Stimulated activated naive CD8-positive, alpha-beta T cell treated with anti-CD3 and anti-CD28 coated beads, Interleukin-15, amount 100 ng/mL, for 72 hours (primary cell): ENCODE measurements around the gene KLHDC3.
A peak's percentile ranks its signal among the peaks of the same experiment; 100 is the strongest.

Source experiments
- ATAC-seq: fragments of 150-1000 bp; cut with Tn5 transposase; 2 replicates; pipeline ENCODE4 v1.10.0; 2021; ENCODE audit warnings: mild to moderate bottlenecking, moderate library complexity
- DNase-seq, 2 donors: peaks; one replicate each; pipeline ENCODE4 v3.0.0; 2021 to 2022
- H3K27ac Mint-ChIP-seq, 2 donors: one replicate each; pipeline ENCODE4 v1.8.0; 2022; ENCODE audit warnings: mild to moderate bottlenecking in 2 of 2, mixed read lengths in 2 of 2, moderate library complexity in 2 of 2
- H3K27me3 Mint-ChIP-seq: one replicate; pipeline ENCODE4 v1.8.0; 2022; ENCODE audit warnings: mixed read lengths
- H3K4me1 Mint-ChIP-seq: one replicate; pipeline ENCODE4 v1.8.0; 2022; ENCODE audit warnings: mild to moderate bottlenecking, mixed read lengths
- H3K4me3 Mint-ChIP-seq, 2 donors: one replicate each; pipeline ENCODE4 v1.8.0; 2022; ENCODE audit warnings: mild to moderate bottlenecking in 2 of 2, mixed read lengths in 2 of 2, moderate library complexity in 1 of 2
- H3K9me3 Mint-ChIP-seq, 2 donors: one replicate each; pipeline ENCODE4 v1.8.0; 2022; ENCODE audit warnings: mixed read lengths in 2 of 2

The KLHDC3 gene

GRCh38 chr6:43012364-43012763, 1.7 kb upstream of the KLHDC3 start:
- DNase-seq: no peak
- Mint-ChIP-seq H3K9me3 (no peaks in the 10 kb centered on the region), H3K4me3 (peak overlapping the region; percentile 93 to 97), H3K27me3 (no peaks in the 10 kb centered on the region), H3K4me1 (peaks cover 67% of the 10 kb centered on the region), H3K27ac (peak overlapping the region; percentile 12 to 77)
- no peak for ATAC-seq

DNA sequence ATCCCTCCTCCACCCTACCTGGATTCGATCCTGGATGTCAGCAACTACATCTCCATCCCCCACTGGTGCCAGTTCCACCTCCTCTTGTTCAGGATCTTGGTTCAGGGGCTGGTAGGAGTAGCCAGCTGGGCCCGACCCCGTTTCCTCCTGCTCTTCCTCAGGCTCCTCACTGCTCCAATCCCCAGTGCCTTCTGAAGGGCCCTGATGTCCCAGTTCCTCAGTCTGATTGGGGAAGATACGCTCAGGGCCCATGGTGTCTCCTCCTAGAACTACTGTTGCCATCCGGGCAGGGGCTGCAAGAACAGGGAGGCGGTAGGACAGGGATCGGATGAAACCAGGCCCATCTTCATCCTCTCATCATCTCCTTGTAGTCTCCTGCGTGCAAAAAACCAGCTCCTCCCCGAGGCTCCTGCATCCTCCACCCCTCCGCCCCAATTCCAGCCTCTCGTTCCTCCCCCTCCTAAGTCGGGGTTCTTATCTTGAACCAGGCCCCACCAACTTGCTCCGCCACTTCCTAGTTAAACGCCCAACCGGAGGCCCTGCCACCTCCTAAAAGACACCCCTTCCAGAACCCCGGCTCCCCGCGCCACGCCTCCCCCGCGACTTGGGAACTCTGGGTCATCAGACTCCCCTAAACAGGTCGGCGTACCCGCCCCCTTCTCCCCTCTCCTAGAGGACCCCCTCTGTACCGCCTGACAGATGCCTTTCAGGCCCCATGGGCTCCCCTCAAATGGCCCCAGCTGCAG, 779 bp upstream of the KLHDC3 start:
- H3K27me3 Mint-ChIP-seq: no peaks in the 10 kb centered on the region
- peaks cover 76% of the 10 kb centered on the region for H3K4me1 Mint-ChIP-seq
- H3K27ac Mint-ChIP-seq: peak overlapping the region; percentile 93 to 97
- peak overlapping the region; percentile 93 to 97 for H3K4me3 Mint-ChIP-seq
- ATAC-seq (no peak), DNase-seq (no peak)
- H3K9me3 Mint-ChIP-seq: no peaks in the 10 kb centered on the region

DNA sequence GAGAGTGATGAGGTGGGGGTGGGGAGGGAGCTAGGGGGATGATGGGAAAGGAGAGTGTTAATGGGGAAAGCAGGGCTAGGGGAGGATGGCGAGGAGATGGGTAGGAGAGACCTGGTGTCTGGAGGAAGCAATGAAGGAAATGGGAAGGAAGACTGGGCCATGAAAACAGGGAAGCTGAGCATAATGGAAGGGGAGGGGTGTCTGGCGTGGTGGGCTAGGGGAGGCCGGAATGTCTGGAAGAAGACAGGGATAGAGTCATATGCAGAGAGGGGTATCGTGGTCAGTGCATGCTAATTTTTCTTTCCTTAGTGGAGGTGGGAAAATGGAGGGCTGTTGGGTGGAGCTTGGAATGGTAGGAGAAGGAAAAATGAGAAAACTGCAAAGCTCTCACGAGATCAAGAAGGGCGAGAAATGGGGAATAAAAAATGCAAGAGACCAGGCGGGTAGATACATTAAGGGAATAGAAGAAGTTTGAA, 423 bp downstream of the KLHDC3 start:
- Mint-ChIP-seq H3K4me3 (peak overlapping the region; percentile 93 to 97), H3K4me1 (peaks cover 77% of the 10 kb centered on the region), H3K9me3 (no peaks in the 10 kb centered on the region), H3K27ac (peak overlapping the region; percentile 95 to 96), H3K27me3 (no peaks in the 10 kb centered on the region)
- no peak for DNase-seq
- ATAC-seq: no peak

- Mint-ChIP-seq H3K4me3 (peak overlapping the region; percentile 38 to 40), H3K27me3 (no peaks in the 10 kb centered on the region), H3K27ac (no peak overlapping the region), H3K9me3 (no peaks in the 10 kb centered on the region), H3K4me1 (peaks cover 78% of the 10 kb centered on the region)
- no peak for DNase-seq
- no peak for ATAC-seq
Measured at GRCh38 chr6:43016176-43016942, 2.3 kb downstream of the KLHDC3 start.

- DNase-seq (no peak), ATAC-seq (no peak)
- H3K27me3 Mint-ChIP-seq: no peaks in the 10 kb centered on the region
- no peaks in the 10 kb centered on the region for H3K9me3 Mint-ChIP-seq
- no peak overlapping the region for H3K4me3 Mint-ChIP-seq
- peaks cover 72% of the 10 kb centered on the region for H3K4me1 Mint-ChIP-seq
- H3K27ac Mint-ChIP-seq: no peak overlapping the region
Measured at GRCh38 chr6:43016943-43017334, 2.9 kb downstream of the KLHDC3 start.

- Mint-ChIP-seq H3K27ac (no peak overlapping the region), H3K27me3 (no peaks in the 10 kb centered on the region), H3K9me3 (no peaks in the 10 kb centered on the region), H3K4me1 (peaks cover 65% of the 10 kb centered on the region), H3K4me3 (no peak overlapping the region)
- DNase-seq: no peak
- ATAC-seq: no peak
Measured at GRCh38 chr6:43019152-43019551, 5.1 kb downstream of the KLHDC3 start.

DNA sequence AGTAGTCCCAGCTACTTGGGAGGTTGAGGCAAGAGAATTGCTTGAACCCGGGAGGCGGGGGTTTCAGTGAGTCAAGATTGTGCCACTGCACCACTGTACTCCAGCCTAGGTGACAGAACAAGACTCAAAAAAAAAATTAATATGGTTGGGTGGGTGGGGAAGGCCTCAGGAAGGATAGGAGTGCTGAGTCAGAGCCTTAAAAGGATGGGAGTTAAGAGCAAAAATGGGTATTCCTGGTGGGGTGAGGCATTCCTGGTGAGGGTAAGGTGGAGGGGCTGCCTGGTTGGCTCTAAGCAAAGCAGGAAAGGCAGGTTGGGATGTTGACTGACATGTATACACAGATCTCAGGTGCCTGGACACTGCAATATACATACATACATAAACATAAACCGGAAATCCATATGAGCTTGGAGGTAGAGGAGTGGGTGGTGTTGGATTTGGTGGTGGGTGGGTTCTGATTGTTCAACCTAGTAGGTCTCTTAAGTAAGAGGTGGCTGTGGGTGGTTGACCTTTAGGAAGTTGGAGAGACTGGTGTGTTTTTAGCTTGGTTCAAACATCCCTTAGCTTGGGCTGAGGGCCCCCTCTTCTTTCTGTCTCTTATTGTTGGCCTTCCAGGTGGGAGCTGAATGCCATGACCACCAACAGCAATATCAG, 6.1 kb downstream of the KLHDC3 start:
- peak overlapping the region in 1 of 2 donors; percentile 22 for H3K4me3 Mint-ChIP-seq
- H3K4me1 Mint-ChIP-seq: peaks cover 62% of the 10 kb centered on the region
- ATAC-seq: no peak
- H3K27ac Mint-ChIP-seq: peak overlapping the region in 1 of 2 donors; percentile 53
- no peaks in the 10 kb centered on the region for H3K9me3 Mint-ChIP-seq
- no peaks in the 10 kb centered on the region for H3K27me3 Mint-ChIP-seq
- DNase-seq: no peak

GRCh38 chr6:43020847-43021246, 6.8 kb downstream of the KLHDC3 start:
- Mint-ChIP-seq H3K4me3 (peak overlapping the region; percentile 84 to 93), H3K9me3 (no peaks in the 10 kb centered on the region), H3K27me3 (no peaks in the 10 kb centered on the region), H3K4me1 (peaks cover 60% of the 10 kb centered on the region), H3K27ac (peak overlapping the region in 1 of 2 donors; percentile 83)
- peak; percentile 11 for ATAC-seq
- DNase-seq: no peak

GRCh38 chr6:43021270-43022047, 7.4 kb downstream of the KLHDC3 start, which contains the start of gene RRP36:
Gene RRP36 (plus strand): TSS chr6:43021623. CDS start chr6:43021655, 32 bp downstream.
- Mint-ChIP-seq H3K27ac (peak within 1 kb of the TSS; percentile 86 to 89), H3K4me3 (peak within 1 kb of the TSS; percentile 93 to 95), H3K27me3 (no peaks in the 10 kb centered on the region), H3K9me3 (no peaks in the 10 kb centered on the region), H3K4me1 (peaks cover 54% of the 10 kb centered on the region)
- peak; percentile 85 for ATAC-seq
- peak; percentile 46 to 55 for DNase-seq

DNA sequence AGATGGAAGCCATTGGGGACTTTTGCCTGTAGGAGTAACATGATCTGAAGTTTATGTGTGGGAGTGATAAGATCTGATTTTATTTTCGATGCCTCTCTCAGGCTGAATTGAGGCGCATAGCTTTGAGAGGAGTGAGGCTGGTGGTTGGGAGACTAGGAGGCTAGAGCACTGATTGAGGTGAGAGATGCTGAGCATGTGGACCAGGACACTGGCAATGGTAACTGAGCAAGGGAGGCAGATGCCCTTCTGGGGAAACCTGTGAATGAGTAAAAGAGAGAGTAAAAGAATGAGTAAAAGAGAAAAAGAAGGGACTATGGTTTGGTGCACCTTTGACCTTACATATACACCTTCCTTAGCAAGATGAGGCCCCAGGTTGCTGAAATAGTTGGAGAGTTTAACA, 10.4 kb downstream of the KLHDC3 start:
- DNase-seq: no peak
- peak overlapping the region; percentile 4 to 80 for H3K27ac Mint-ChIP-seq
- no peaks in the 10 kb centered on the region for H3K27me3 Mint-ChIP-seq
- peak overlapping the region in 1 of 2 donors; percentile 34 for H3K4me3 Mint-ChIP-seq
- H3K4me1 Mint-ChIP-seq: peaks cover 34% of the 10 kb centered on the region
- ATAC-seq: no peak
- no peaks in the 10 kb centered on the region for H3K9me3 Mint-ChIP-seq

DNA sequence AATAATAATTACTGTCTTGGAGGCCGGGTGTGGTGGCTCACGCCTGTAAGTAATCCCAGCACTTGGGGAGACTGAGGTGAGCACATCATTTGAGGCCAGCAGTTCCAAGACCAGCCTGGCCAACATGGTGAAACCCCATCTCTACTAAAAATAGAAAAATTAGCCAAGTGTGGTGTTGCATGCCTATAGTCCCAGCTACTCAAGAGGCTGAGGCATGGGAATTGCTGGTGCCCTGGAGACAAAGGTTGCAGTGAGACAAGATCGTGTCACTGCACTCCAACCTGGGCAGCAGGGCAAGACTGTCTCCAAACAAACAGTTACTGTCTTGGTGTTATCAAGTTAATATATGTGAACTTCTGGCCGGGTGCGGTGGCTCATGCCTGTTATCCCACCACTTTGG, 12.3 kb downstream of the KLHDC3 start:
- DNase-seq (no peak), ATAC-seq (no peak)
- H3K27me3 Mint-ChIP-seq: no peaks in the 10 kb centered on the region
- no peak overlapping the region for H3K4me3 Mint-ChIP-seq
- peaks cover 21% of the 10 kb centered on the region for H3K4me1 Mint-ChIP-seq
- H3K9me3 Mint-ChIP-seq: no peaks in the 10 kb centered on the region
- no peak overlapping the region for H3K27ac Mint-ChIP-seq

DNA sequence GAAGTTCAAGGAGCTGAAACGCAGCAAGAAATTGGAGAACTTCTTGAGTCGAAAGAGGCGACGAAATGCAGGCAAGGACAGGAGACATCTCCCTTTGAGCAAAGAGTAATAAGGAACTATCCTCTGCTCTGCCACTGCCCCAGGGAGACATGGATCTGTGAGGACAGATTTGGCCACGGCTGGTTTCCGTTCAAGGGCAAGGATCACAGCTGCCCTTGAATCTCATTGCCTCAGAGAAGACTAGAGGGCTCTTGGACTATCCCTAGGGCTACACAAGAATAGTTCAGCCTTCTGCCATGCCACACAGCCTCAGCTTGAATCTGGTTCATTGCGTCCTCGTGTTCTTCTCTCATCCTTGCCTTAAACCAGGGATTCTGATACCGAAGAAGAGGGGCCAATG, 15.1 kb downstream of the KLHDC3 start:
- no peak overlapping the region for H3K27ac Mint-ChIP-seq
- ATAC-seq (no peak), DNase-seq (no peak)
- H3K9me3 Mint-ChIP-seq: no peaks in the 10 kb centered on the region
- H3K27me3 Mint-ChIP-seq: no peaks in the 10 kb centered on the region
- peaks cover 6% of the 10 kb centered on the region for H3K4me1 Mint-ChIP-seq
- H3K4me3 Mint-ChIP-seq: no peak overlapping the region

DNA sequence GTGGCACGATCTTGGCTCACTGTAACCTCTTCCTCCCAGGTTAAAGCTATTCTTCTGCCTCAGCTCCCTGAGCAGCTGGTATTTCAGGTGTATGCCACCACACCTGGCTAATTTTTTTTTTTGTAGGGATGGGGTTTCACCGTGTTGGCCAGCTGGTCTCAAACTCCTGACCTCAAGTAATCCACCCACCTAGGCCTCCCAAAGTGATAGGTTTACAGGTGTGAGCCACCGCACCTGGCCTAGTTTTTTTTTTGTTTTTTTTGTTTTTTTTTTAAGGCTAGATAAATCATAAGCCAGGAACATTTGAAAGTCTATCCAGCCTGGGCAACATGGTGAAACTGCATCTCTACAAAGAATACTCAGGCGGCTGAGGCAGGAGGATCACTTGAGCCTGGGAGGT, 18.3 kb downstream of the KLHDC3 start:
- Mint-ChIP-seq H3K4me1 (no peaks in the 10 kb centered on the region), H3K27me3 (no peaks in the 10 kb centered on the region), H3K4me3 (no peak overlapping the region), H3K27ac (peak overlapping the region in 1 of 2 donors; percentile 52), H3K9me3 (no peaks in the 10 kb centered on the region)
- DNase-seq: no peak
- ATAC-seq: no peak

DNA sequence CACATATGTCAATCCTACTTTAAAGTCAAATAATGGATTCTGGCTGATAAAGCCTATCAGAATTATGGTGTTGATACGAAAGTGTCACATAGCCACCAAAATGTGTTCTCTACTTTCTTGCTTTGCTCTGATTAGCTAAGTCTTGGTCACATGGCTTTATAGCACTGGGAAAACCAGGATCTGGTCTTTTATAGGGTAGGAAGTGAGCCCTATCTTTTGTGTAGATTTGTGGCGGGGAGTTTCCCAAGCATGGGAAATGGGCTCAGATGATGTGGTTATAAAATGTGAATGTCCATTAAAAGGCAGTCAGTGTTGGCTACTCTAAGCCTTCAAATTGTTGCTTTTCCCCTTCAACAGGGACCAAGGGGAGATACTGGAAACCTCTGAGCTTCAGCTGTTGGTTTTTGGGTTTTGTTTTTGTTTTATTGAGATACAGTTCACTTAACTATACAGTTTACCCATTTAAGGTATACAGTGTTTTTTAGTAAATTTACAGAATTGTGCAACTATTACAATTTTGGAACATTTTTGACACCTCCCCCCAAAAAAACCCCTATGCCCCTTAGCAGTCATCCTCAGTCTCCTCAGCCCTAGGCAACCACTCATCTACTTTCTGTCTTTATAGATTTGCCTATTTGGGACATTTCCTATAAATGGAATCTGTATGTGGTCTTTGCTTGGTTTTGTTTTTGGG, 19.6 kb downstream of the KLHDC3 start:
- Mint-ChIP-seq H3K9me3 (no peaks in the 10 kb centered on the region), H3K27me3 (no peaks in the 10 kb centered on the region), H3K27ac (peak overlapping the region in 1 of 2 donors; percentile 3), H3K4me3 (no peak overlapping the region), H3K4me1 (no peaks in the 10 kb centered on the region)
- DNase-seq (no peak), ATAC-seq (no peak)

DNA sequence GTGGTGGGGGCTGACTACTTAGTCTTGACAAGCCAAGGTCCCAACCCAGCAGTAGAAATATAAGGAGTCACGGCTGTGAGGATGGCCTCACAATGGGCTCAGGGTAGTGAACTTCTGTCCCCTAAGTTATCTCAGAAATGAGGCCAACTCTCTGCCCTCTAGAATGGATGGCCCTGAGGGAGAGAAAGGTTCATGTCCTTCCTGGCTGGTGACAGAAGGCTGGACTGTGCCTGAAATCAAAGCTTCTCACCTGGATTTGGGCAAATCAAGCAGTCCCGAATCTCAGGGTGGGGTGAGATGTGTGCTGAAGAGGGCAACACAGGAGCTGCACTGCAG, 20.1 kb downstream of the KLHDC3 start:
- DNase-seq: no peak
- H3K27ac Mint-ChIP-seq: no peak overlapping the region
- no peaks in the 10 kb centered on the region for H3K27me3 Mint-ChIP-seq
- H3K9me3 Mint-ChIP-seq: no peaks in the 10 kb centered on the region
- no peak overlapping the region for H3K4me3 Mint-ChIP-seq
- ATAC-seq: no peak
- no peaks in the 10 kb centered on the region for H3K4me1 Mint-ChIP-seq
